Uterus (tissue), 2 donors: ENCODE results near the gene TAS1R2.

ENCODE experiments used
- CTCF ChIP-seq, 4 experiments: fragments of 200-600 bp in 2 of 4; fragments of 450-650 bp in 2 of 4; sonication (generic) in 2 of 4; IDR thresholded peaks; one replicate each; pipeline ENCODE4 v1.5.1; 2016 to 2019; ENCODE audit warnings: antibody characterized with exemption in 4 of 4, mild to moderate bottlenecking in 2 of 4, moderate library complexity in 1 of 4
- POLR2A ChIP-seq, 2 donors: fragments of 450-650 bp; IDR thresholded peaks; one replicate each; pipeline ENCODE4 v1.6.1; 2016; ENCODE audit warnings: antibody characterized with exemption in 2 of 2, mild to moderate bottlenecking in 1 of 2, moderate library complexity in 1 of 2

GRCh38 chr1:18886003-18886335 is 26.5 kb upstream of the TAS1R2 start:
- TF ChIP-seq CTCF (IDR thresholded peaks at IDR 0.05): no peak
- no peak for TF ChIP-seq POLR2A (IDR thresholded peaks at IDR 0.05)
